WTC11 (cell line): ENCODE measurements around the gene ZNF146.

ENCODE experiments used
- CREB1 ChIP-seq: sonication (generic); formaldehyde crosslinking; IDR thresholded peaks from 2 replicates; pipeline ENCODE4 v1.8.0; 2023; ENCODE audit warnings: mild to moderate bottlenecking, missing genetic modification reagents
- CTCF ChIP-seq: fragments of 200-600 bp; IDR thresholded peaks from 2 replicates; pipeline ENCODE4 v1.8.0; 2022; ENCODE audit warnings: antibody characterized with exemption
- ESRRA ChIP-seq: sonication (generic); formaldehyde crosslinking; IDR thresholded peaks from 2 replicates; pipeline ENCODE4 v1.8.1; 2022; ENCODE audit warnings: mild to moderate bottlenecking, missing genetic modification reagents, borderline replicate concordance
- FOXK1 ChIP-seq: sonication (generic); formaldehyde crosslinking; IDR thresholded peaks from 2 replicates; pipeline ENCODE4 v1.8.0; 2022; ENCODE audit warnings: mild to moderate bottlenecking, moderate library complexity, missing genetic modification reagents
- JUN ChIP-seq: sonication (generic); formaldehyde crosslinking; IDR thresholded peaks from 2 replicates; pipeline ENCODE4 v1.8.0; 2023; ENCODE audit warnings: mild to moderate bottlenecking, missing genetic modification reagents
- MAX ChIP-seq: sonication (generic); formaldehyde crosslinking; IDR thresholded peaks from 2 replicates; pipeline ENCODE4 v1.8.0; 2022; ENCODE audit warnings: mild to moderate bottlenecking, missing genetic modification reagents
- TCF7 ChIP-seq: sonication (generic); formaldehyde crosslinking; IDR thresholded peaks from 2 replicates; pipeline ENCODE4 v1.8.0; 2022; ENCODE audit warnings: mild to moderate bottlenecking, low read depth, missing genetic modification reagents, moderate library complexity
- ZNF281 ChIP-seq: sonication (generic); formaldehyde crosslinking; IDR thresholded peaks from 2 replicates; pipeline ENCODE4 v1.8.0; 2023; ENCODE audit warnings: mild to moderate bottlenecking, missing genetic modification reagents
- ZNF317 ChIP-seq: sonication (generic); formaldehyde crosslinking; IDR thresholded peaks from 2 replicates; pipeline ENCODE4 v1.8.1; 2023; ENCODE audit warnings: low read depth, mild to moderate bottlenecking, moderate library complexity, missing genetic modification reagents, borderline replicate concordance

- TF ChIP-seq CREB1 (CRISPR knock-in tag) (no peak), CTCF (no peak), TCF7 (CRISPR knock-in tag) (no peak), ZNF317 (no peak), JUN (CRISPR knock-in tag) (no peak), ESRRA (CRISPR knock-in tag) (no peak), ZNF281 (CRISPR knock-in tag) (no peak), MAX (CRISPR knock-in tag) (no peak), FOXK1 (CRISPR knock-in tag) (no peak)
Observed at GRCh38 chr19:36209372-36209771, 5.5 kb upstream of the ZNF146 start.
